PFSK-1 (cell line): ENCODE measurements around the gene RALGAPA2. TPM values are rescaled to one million over a fixed set of nuclear protein-coding genes. Genes with fewer than 3 reads are reported as not detected.

Experiments
- FOXP2 ChIP-seq: optimal IDR thresholded peaks from 2 replicates; pipeline ENCODE3; 2011; ENCODE audit warnings: borderline replicate concordance, control low read depth, inconsistent platforms; ENCODE audit not compliant: insufficient read depth; ENCODE audit errors: extremely low read length, extremely low read depth
- POLR2AphosphoS5 ChIP-seq: IDR thresholded peaks from 2 replicates; pipeline ENCODE4 v1.6.1; 2012; ENCODE audit warnings: low read depth, mild to moderate bottlenecking, control low read depth, low read length, moderate library complexity
- SIN3A ChIP-seq: IDR thresholded peaks from 2 replicates; pipeline ENCODE4 v1.6.1; 2012; ENCODE audit warnings: mild to moderate bottlenecking, low read length, moderate library complexity, borderline replicate concordance; ENCODE audit not compliant: insufficient read depth
- TAF1 ChIP-seq: IDR thresholded peaks from 2 replicates; pipeline ENCODE4 v1.6.1; 2012; ENCODE audit warnings: low read length, control low read depth, borderline replicate concordance; ENCODE audit not compliant: insufficient read depth
- polyA plus RNA-seq: library from polyadenylated mRNA; unstranded; fragments of >200 nt; gene quantifications from one replicate; pipeline ENCODE4 v1.2.1, GENCODE V29; 2012; ENCODE audit warnings: low read depth, missing spikeins; ENCODE audit not compliant: insufficient read length
- TF ChIP-seq, protein P1 (sequence below), 2 experiments: IDR thresholded peaks; 2 replicates each; pipeline versions ENCODE4 v1.6.1 to v1.8.0; 2011 to 2012; ENCODE audit warnings: low read depth in 2 of 2, low read length in 2 of 2, control low read depth in 1 of 2, inconsistent platforms in 1 of 2, mild to moderate bottlenecking in 1 of 2, moderate library complexity in 1 of 2; ENCODE audit not compliant: insufficient read depth in 1 of 2

Gene RALGAPA2
- polyA plus RNA-seq = 1.6 TPM

DNA sequence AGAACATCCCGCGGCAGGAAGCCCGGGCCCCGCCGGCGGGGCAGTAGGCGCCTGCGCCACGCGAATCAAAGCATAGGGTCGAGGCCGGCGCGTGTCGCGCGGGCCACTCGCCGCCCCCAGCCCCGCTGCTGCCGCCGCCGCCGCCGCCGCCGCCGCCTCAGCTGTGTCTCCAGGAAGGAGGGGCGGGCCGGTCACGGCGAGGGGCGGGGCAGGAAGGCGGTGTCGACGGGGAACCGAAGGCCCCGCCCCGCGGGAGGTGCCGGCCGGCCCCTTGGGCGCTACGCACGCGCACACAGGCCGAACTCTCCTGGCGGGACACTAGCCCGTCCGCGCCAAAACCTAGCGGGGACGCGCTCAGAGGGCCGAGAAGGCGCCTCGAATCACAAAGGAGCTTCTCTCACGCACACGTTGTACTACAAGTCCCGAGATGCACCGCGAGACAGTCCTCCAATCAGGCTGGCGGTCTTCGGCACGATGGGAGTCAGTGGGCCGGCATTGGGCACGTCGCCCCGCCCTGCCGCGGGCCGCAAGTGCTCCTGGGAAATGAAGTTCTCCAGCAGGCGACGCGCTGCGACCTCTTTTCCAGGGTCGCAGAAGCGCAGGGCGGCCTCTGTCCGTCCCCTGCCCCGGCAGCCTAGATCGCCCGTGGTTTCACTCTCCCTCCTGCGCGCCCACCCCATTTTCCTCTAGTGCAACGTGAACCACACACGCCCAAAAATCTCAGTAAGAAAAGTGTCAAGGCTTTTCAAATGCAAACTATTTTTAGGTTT is at the start of gene RALGAPA2:
Gene RALGAPA2 (minus strand): TSS at position 171 of the 770 bp plus-strand sequence. CDS start 164 bp downstream, at position 7.
- TF ChIP-seq, protein P1, sequence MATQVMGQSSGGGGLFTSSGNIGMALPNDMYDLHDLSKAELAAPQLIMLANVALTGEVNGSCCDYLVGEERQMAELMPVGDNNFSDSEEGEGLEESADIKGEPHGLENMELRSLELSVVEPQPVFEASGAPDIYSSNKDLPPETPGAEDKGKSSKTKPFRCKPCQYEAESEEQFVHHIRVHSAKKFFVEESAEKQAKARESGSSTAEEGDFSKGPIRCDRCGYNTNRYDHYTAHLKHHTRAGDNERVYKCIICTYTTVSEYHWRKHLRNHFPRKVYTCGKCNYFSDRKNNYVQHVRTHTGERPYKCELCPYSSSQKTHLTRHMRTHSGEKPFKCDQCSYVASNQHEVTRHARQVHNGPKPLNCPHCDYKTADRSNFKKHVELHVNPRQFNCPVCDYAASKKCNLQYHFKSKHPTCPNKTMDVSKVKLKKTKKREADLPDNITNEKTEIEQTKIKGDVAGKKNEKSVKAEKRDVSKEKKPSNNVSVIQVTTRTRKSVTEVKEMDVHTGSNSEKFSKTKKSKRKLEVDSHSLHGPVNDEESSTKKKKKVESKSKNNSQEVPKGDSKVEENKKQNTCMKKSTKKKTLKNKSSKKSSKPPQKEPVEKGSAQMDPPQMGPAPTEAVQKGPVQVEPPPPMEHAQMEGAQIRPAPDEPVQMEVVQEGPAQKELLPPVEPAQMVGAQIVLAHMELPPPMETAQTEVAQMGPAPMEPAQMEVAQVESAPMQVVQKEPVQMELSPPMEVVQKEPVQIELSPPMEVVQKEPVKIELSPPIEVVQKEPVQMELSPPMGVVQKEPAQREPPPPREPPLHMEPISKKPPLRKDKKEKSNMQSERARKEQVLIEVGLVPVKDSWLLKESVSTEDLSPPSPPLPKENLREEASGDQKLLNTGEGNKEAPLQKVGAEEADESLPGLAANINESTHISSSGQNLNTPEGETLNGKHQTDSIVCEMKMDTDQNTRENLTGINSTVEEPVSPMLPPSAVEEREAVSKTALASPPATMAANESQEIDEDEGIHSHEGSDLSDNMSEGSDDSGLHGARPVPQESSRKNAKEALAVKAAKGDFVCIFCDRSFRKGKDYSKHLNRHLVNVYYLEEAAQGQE (IDR thresholded peaks at IDR 0.05; ENCODE audit: insufficient read depth in 1 of 2, low read depth in 2 of 2, low read length in 2 of 2) = no peak
- TF ChIP-seq TAF1 = no peak
- peak; percentile 13 for TF ChIP-seq FOXP2

DNA sequence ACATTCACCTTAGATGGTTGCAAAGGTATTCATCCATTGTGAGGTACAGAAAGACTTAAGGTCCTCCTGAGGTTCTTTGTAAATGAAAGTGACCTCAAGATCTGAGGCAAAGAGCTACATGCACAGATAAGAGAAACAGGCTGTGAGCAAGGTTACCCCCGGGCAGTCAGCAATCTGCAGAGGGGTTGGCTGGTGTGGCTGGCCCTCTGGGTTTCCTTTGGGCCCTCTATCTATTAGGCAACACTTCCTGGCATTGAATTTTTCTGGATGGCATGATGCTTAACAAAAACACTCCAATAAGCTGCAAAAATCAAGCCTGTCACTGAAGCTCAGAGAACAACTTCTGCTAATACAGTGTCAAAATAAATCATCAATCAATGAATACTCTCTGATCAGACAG is 48.9 kb upstream of the RALGAPA2 start:
- no peak for TF ChIP-seq TAF1
- no peak for TF ChIP-seq POLR2AphosphoS5
- TF ChIP-seq FOXP2 = no peak
- TF ChIP-seq SIN3A = no peak
- TF ChIP-seq, protein P1 (IDR thresholded peaks at IDR 0.05; ENCODE audit: insufficient read depth in 1 of 2, low read depth in 2 of 2, low read length in 2 of 2) = no peak

- no peak for TF ChIP-seq TAF1
- TF ChIP-seq FOXP2 = no peak
- TF ChIP-seq SIN3A = no peak
- no peak for TF ChIP-seq POLR2AphosphoS5
- TF ChIP-seq, protein P1 (IDR thresholded peaks at IDR 0.05; ENCODE audit: insufficient read depth in 1 of 2, low read depth in 2 of 2, low read length in 2 of 2) = no peak
These were observed 46.7 kb upstream of the RALGAPA2 start for GRCh38 chr20:20759132-20759531.

- TF ChIP-seq POLR2AphosphoS5 (no peak), SIN3A (no peak), TAF1 (no peak), FOXP2 (no peak)
- TF ChIP-seq, protein P1 (IDR thresholded peaks at IDR 0.05; ENCODE audit: insufficient read depth in 1 of 2, low read depth in 2 of 2, low read length in 2 of 2) = no peak
These were observed 43.4 kb upstream of the RALGAPA2 start for GRCh38 chr20:20755674-20756319.
